HFFc6 (cell line): Measurements from ENCODE around the gene DNMT3B. TPM values are rescaled to one million over a fixed set of nuclear protein-coding genes. Genes with fewer than 3 reads are reported as not detected.

Experiments used
- DNase-seq: peaks from one replicate; pipeline ENCODE4 v3.0.0-alpha.2; 2018
- H3K27ac Mint-ChIP-seq: 2 replicates; pipeline ENCODE4 v1.8.0; 2020; ENCODE audit warnings: mild to moderate bottlenecking, mixed read lengths
- H3K27me3 Mint-ChIP-seq: 2 replicates; pipeline ENCODE4 v1.8.0; 2021; ENCODE audit warnings: mild to moderate bottlenecking, moderate library complexity, mixed read lengths; ENCODE audit not compliant: insufficient read depth
- H3K36me3 Mint-ChIP-seq: 2 replicates; pipeline ENCODE4 v1.8.0; 2021; ENCODE audit warnings: low read depth, mixed read lengths
- H3K4me1 Mint-ChIP-seq: 2 replicates; pipeline ENCODE4 v1.8.0; 2020; ENCODE audit warnings: low read depth, mixed read lengths
- H3K4me3 Mint-ChIP-seq: 2 replicates; pipeline ENCODE4 v1.8.0; 2020; ENCODE audit warnings: mild to moderate bottlenecking, moderate library complexity, mixed read lengths
- H3K9me3 Mint-ChIP-seq: 2 replicates; pipeline ENCODE4 v1.8.0; 2020; ENCODE audit warnings: mild to moderate bottlenecking, mixed read lengths
- total RNA-seq, 6 experiments: library from RNA; stranded (reverse); fragmentation: NEBNext Ultra II Directional; extraction: Animal tissue kit (Norgen Biotek cat#: 25700); gene quantifications; 2 replicates in 1 of 6; 3 replicates in 5 of 6; pipeline ENCODE4 v1.2.3, GENCODE V29; 2021
- TF ChIP-seq, protein P1 (sequence below): fragments of 200-600 bp; sonication (generic); IDR thresholded peaks from 2 replicates; pipeline ENCODE4 v1.5.0; 2021; ENCODE audit warnings: antibody characterized with exemption, mild to moderate bottlenecking

Gene DNMT3B
- total RNA-seq, 6 experiments from 2014 or later, result 0.74 to 1.5 (median 1.2) TPM

DNA sequence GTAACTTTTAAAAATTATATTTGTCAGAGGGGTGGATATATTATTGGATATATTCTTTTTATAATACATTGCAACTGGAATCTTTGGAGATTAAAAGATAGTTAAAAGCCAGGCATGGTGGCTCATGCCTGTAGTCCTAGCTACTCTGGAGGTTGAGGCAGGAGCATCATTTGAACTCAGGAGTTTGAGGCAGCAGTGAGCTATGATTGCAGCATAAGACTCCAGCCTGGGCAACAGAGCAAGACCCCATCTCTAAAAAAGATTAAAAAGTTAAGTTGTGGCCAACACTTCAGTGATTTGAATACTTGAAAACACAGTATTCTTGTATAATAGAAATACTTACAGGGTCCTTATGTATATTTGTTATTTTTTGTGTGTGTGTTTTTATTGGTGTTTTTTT, 72.8 kb downstream of the DNMT3B start:
- no peak overlapping the region for H3K4me3 Mint-ChIP-seq
- no peaks in the 10 kb centered on the region for H3K9me3 Mint-ChIP-seq
- peaks cover 7% of the 10 kb centered on the region for H3K4me1 Mint-ChIP-seq
- no peaks in the 10 kb centered on the region for H3K27me3 Mint-ChIP-seq
- peaks cover 29% of the 10 kb centered on the region for H3K36me3 Mint-ChIP-seq
- TF ChIP-seq, protein P1, sequence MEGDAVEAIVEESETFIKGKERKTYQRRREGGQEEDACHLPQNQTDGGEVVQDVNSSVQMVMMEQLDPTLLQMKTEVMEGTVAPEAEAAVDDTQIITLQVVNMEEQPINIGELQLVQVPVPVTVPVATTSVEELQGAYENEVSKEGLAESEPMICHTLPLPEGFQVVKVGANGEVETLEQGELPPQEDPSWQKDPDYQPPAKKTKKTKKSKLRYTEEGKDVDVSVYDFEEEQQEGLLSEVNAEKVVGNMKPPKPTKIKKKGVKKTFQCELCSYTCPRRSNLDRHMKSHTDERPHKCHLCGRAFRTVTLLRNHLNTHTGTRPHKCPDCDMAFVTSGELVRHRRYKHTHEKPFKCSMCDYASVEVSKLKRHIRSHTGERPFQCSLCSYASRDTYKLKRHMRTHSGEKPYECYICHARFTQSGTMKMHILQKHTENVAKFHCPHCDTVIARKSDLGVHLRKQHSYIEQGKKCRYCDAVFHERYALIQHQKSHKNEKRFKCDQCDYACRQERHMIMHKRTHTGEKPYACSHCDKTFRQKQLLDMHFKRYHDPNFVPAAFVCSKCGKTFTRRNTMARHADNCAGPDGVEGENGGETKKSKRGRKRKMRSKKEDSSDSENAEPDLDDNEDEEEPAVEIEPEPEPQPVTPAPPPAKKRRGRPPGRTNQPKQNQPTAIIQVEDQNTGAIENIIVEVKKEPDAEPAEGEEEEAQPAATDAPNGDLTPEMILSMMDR, result no peak
- no peak overlapping the region for H3K27ac Mint-ChIP-seq
- DNase-seq, result no peak

DNA sequence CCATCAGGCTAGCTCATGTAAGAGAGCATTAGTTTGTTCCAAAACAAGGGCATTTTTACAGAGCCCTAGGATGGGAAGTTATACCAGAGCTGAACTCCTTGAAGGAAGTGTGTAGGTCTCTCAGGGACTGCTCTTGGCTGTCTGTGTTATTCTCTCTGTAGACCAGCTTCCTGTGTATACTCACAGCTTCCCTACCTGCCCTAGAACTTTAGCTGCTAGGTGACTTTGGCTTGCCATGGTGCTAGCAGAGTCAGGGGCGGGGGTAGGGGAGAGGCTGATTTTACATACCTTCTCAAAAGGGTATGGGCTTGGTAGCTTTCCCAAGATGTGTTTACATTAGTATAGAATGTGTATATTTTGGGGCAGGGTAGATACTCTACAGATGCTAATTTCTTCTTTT, 75.0 kb downstream of the DNMT3B start:
- no peaks in the 10 kb centered on the region for H3K4me1 Mint-ChIP-seq
- H3K36me3 Mint-ChIP-seq, result peaks cover 23% of the 10 kb centered on the region
- no peak overlapping the region for H3K4me3 Mint-ChIP-seq
- no peaks in the 10 kb centered on the region for H3K27me3 Mint-ChIP-seq
- TF ChIP-seq, protein P1, result no peak
- DNase-seq, result no peak
- no peaks in the 10 kb centered on the region for H3K9me3 Mint-ChIP-seq
- H3K27ac Mint-ChIP-seq, result no peak overlapping the region

DNA sequence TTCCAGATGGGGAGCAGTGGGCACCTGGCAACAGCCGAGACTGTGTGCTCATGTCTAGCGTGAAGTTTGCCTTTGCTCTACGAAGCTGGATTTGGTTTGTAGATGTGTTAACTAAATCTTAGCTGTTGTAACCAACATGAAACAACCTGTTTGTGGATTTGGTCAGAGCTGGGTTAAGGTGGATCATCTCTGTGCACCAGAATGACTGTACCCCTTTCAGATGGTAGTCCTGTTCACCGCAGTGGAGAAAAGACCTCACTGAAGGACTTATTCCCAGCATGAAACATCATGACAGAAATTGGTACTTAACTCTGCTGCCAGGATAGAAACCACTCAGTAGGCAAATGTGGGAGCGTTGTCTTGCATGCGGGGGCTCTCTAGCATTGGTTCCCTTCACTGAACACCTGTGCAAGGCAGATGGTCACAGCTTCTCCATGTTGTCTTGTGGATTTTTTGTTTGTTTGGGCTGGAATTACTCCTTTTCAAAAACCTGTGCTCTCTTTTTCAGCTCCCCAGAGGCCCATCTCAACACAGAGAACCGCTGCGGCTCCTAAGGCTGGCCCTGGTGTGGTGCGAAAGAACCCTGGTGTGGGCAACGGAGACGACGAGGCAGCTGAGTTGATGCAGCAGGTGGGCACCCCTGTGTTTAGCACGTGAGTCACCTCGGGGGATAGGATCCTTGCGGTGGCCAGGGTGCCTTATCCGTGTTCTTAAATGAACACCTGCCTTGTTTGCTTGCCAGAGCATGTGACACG, 77.2 kb downstream of the DNMT3B start:
- Mint-ChIP-seq H3K36me3 (peaks cover 34% of the 10 kb centered on the region), H3K4me3 (no peak overlapping the region; the same call in 1 of the 2 replicates), H3K9me3 (no peaks in the 10 kb centered on the region), H3K4me1 (no peaks in the 10 kb centered on the region), H3K27ac (no peak overlapping the region), H3K27me3 (no peaks in the 10 kb centered on the region; the same call in 1 of the 2 replicates)
- TF ChIP-seq, protein P1, result no peak
- no peak for DNase-seq

DNA sequence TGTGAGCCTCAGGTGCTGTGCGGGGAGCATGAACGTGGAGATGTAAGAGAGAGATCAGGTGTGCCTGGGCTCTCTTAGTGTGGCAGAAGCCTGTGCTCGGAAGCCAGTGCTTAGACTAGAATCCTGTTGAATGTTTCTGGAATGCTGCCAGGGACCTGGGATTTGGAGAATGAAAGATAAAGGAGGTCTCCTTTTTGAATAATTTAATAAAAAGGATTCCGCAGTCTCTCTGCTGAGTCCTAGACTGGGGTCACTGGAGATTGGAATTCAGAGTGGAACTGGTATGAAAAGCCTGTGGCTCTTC, 77.7 kb downstream of the DNMT3B start:
- no peaks in the 10 kb centered on the region; the same call in 1 of the 2 replicates for H3K27me3 Mint-ChIP-seq
- DNase-seq, result no peak
- H3K4me1 Mint-ChIP-seq, result peaks cover 4% of the 10 kb centered on the region; the same call in 1 of the 2 replicates
- H3K36me3 Mint-ChIP-seq, result peaks cover 38% of the 10 kb centered on the region
- TF ChIP-seq, protein P1, result no peak
- H3K9me3 Mint-ChIP-seq, result no peaks in the 10 kb centered on the region
- no peak overlapping the region for H3K27ac Mint-ChIP-seq
- no peak overlapping the region; the same call in 1 of the 2 replicates for H3K4me3 Mint-ChIP-seq

DNA sequence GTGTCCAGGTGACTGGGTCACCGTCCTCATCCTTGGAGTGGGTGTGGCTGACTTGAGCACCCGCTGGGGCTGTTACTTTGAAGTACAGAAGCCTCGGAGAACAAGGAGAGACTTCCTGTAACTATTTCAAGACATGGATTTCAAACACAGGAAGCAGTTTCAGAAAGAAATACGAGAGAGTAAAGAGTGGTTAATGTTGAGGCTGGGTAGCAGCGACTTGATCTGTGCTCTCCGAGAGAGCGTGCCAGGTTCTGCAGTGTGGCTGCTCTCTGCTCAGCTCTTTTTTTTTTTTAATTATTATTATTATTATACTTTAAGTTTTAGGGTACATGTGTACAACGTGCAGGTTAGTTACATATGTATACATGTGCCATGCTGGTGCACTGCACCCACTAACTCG, 79.0 kb downstream of the DNMT3B start:
- H3K9me3 Mint-ChIP-seq, result no peaks in the 10 kb centered on the region
- H3K4me1 Mint-ChIP-seq, result peaks cover 13% of the 10 kb centered on the region
- H3K4me3 Mint-ChIP-seq, result no peak overlapping the region
- no peak overlapping the region for H3K27ac Mint-ChIP-seq
- no peak for DNase-seq
- TF ChIP-seq, protein P1, result no peak
- no peaks in the 10 kb centered on the region; the same call in 1 of the 2 replicates for H3K27me3 Mint-ChIP-seq
- peaks cover 36% of the 10 kb centered on the region for H3K36me3 Mint-ChIP-seq
